HL-60 (cell line): ENCODE data around the gene ZNF813.

Experiments used
- CTCF ChIP-seq: IDR thresholded peaks from one replicate; pipeline ENCODE4 v1.5.1; 2011; ENCODE audit warnings: low read length, control low read depth, inconsistent platforms; ENCODE audit not compliant: insufficient read depth
- GABPA ChIP-seq: IDR thresholded peaks from 2 replicates; pipeline ENCODE4 v1.6.1; 2012; ENCODE audit warnings: low read depth
- POLR2AphosphoS5 ChIP-seq: IDR thresholded peaks from 2 replicates; pipeline ENCODE4 v1.6.1; 2012; ENCODE audit warnings: low read depth
- REST ChIP-seq: IDR thresholded peaks from 2 replicates; pipeline ENCODE4 v1.6.1; 2012; ENCODE audit warnings: low read depth; ENCODE audit not compliant: insufficient replicate concordance
- SPI1 ChIP-seq: IDR thresholded peaks from 2 replicates; pipeline ENCODE4 v1.6.1; 2012; ENCODE audit warnings: low read depth, mild to moderate bottlenecking, borderline replicate concordance

DNA sequence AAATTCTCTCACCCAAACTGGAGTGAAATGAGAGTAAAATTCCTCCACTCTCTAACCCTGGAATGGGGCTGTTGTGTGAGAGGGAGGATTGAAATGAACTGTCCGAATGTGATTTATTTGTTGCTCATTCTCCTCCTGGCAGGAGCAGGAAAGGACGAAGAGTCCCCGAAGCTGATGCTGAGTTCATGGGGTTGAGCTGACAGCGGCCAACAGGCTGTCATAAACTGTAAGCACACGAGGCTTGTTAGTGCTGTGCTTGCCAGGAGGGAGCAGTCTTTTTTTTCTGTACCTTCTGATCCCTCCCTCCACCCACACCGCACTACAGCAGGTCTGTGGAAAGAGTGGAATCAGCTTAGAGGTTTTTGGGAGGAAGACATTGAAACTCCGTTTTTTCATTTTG is 37.4 kb downstream of the ZNF813 start:
- TF ChIP-seq GABPA (no peak), CTCF (no peak), POLR2AphosphoS5 (no peak), REST (no peak), SPI1 (no peak)
